Measurements from ENCODE around the gene FGFR2. TPM values are rescaled to one million over a fixed set of nuclear protein-coding genes. Genes with fewer than 3 reads are reported as not detected.

The FGFR2 gene
- total RNA-seq, 1 experiment from 2014 or later: 135 TPM

GRCh38 chr10:121527690-121528089, 70.6 kb downstream of the FGFR2 start:
- Histone ChIP-seq H3K4me1 (ENCODE audit: insufficient read depth, low read length) (no peaks in the 10 kb centered on the region), H3K14ac (ENCODE audit: insufficient read depth, low read length) (no peak overlapping the region), H3K79me2 (ENCODE audit: insufficient read depth, low read length) (peaks cover 6% of the 10 kb centered on the region; the same call in 1 of the 2 replicates), H3K18ac (ENCODE audit: insufficient read length, low read depth, low read length) (no peak overlapping the region), H2BK12ac (ENCODE audit: insufficient read length, low read depth, low read length) (no peak overlapping the region), H2BK120ac (ENCODE audit: low read depth, low read length, poor library complexity, severe bottlenecking) (no peak overlapping the region), H3K27me3 (ENCODE audit: insufficient read depth, low read length) (no peaks in the 10 kb centered on the region), H3K9ac (ENCODE audit: extremely low read depth, insufficient read length, low read length) (no peak overlapping the region), H4K5ac (ENCODE audit: insufficient read length, low read depth, low read length) (no peak overlapping the region), H2BK5ac (ENCODE audit: insufficient read length, low read length) (no peak overlapping the region), H3K4me2 (ENCODE audit: insufficient read depth, insufficient read length, low read length) (no peak overlapping the region), H3K79me1 (ENCODE audit: insufficient read depth, low read depth, low read length, poor library complexity, severe bottlenecking) (peaks cover 3% of the 10 kb centered on the region), H3K27ac (ENCODE audit: insufficient read length, low read depth, low read length) (no peak overlapping the region), H3K4ac (ENCODE audit: low read depth, low read length) (no peak overlapping the region), H3T11ph (ENCODE audit: low read length) (no peak overlapping the region), H4K8ac (replicated peaks; ENCODE audit: insufficient read length, low read depth, low read length) (no peak overlapping the region), H4K91ac (ENCODE audit: insufficient read length, low read depth, low read length) (no peak overlapping the region), H2AK5ac (ENCODE audit: insufficient read length, low read length) (no peak overlapping the region), H3K9me3 (ENCODE audit: control insufficient read depth, low read depth, low read length) (no peaks in the 10 kb centered on the region), H2BK15ac (ENCODE audit: low read depth, low read length) (no peak overlapping the region), H3K23me2 (ENCODE audit: insufficient read length, low read depth, low read length, poor library complexity, severe bottlenecking) (no peaks in the 10 kb centered on the region), H2AFZ (ENCODE audit: low read length) (no peak overlapping the region), H4K20me1 (ENCODE audit: control insufficient read depth, insufficient read depth, insufficient read length) (no peaks in the 10 kb centered on the region), H3K23ac (ENCODE audit: insufficient read length, low read depth, low read length) (no peak overlapping the region), H3K56ac (ENCODE audit: insufficient read length, low read depth, low read length) (no peak overlapping the region), H2BK20ac (ENCODE audit: low read depth, low read length, poor library complexity, severe bottlenecking) (no peak overlapping the region)
- no peaks in the 10 kb centered on the region for H3K9me3 Mint-ChIP-seq
- H3K27me3 Mint-ChIP-seq (ENCODE audit: low read depth): peaks cover 2% of the 10 kb centered on the region; the same call in 1 of the 2 replicates
- peaks cover 21 to 81% (median 76%) of the 10 kb centered on the region in 3 experiments; a peak in 6 of 7 replicates for H3K36me3 Mint-ChIP-seq (ENCODE audit: insufficient read depth in 1 of 3, low read depth in 3 of 3)
- DNase-seq: no peak
- H3K27ac Mint-ChIP-seq: peak overlapping the region in 1 of 3 experiments; percentile 93; a peak in 2 of 7 replicates
- no peak for TF ChIP-seq CTCF (conservative IDR thresholded peaks at IDR 0.05)
- WGBS (ENCODE audit: extremely low coverage, insufficient read length, low lambda C conversion rate): no CpG with 5 or more reads among the region's 6 CpGs
- H3K4me3 Mint-ChIP-seq: no peak overlapping the region
- H3K4me1 Mint-ChIP-seq: peaks cover 58 to 64% of the 10 kb centered on the region in 2 experiments

Measured in H9 (cell line).